PC-9 (cell line): ENCODE measurements around the gene KLHL26. TPM values are rescaled to one million over a fixed set of nuclear protein-coding genes. Genes with fewer than 3 reads are reported as not detected.
A peak's percentile ranks its signal among the peaks of the same experiment; 100 is the strongest.

Experiments used
- BruUV-seq: library from RNA; stranded (reverse); fragments of 400-500 nt; replicated peaks from 2 replicates; lab custom pipeline; 2021; lab: Mats Ljungman, UMichigan
- CTCF ChIA-PET: fragments of 300-600 bp; sonication (Branson Sonifier 250); formaldehyde crosslinking; loops from one replicate; lab custom pipeline; 2022; ENCODE audit warnings: antibody characterized with exemption; lab: Charles Lee
- POLR2A ChIA-PET: fragments of 300-600 bp; sonication (Branson Sonifier 250); formaldehyde crosslinking; loops from one replicate; lab custom pipeline; 2022; ENCODE audit warnings: antibody characterized with exemption; ENCODE audit not compliant: unreplicated experiment; lab: Charles Lee
- DNase-seq, 2 experiments: peaks; one replicate each; pipeline versions ENCODE4 v3.0.0 to v3.0.0-alpha.2; 2015 to 2022; ENCODE audit warnings: mixed read lengths in 1 of 2
- H2AFZ ChIP-seq: fragments of 200-600 bp; sonication (generic); 2 replicates; pipeline ENCODE4 v1.8.1; 2017; ENCODE audit warnings: antibody characterized with exemption
- H3F3A ChIP-seq: fragments of 200-600 bp; sonication (generic); 2 replicates; pipeline ENCODE4 v1.8.1; 2017; ENCODE audit warnings: antibody characterized with exemption, mild to moderate bottlenecking, low read depth; ENCODE audit not compliant: insufficient read depth
- H3K27ac ChIP-seq: fragments of 200-600 bp; sonication (generic); 2 replicates; pipeline ENCODE4 v1.6.1; 2016; ENCODE audit warnings: mixed run types
- H3K27me3 ChIP-seq: fragments of 200-600 bp; sonication (generic); 2 replicates; pipeline ENCODE4 v1.6.1; 2016; ENCODE audit warnings: low read depth, mixed run types; ENCODE audit not compliant: insufficient read depth
- H3K36me3 ChIP-seq: fragments of 200-600 bp; sonication (generic); 2 replicates; pipeline ENCODE4 v1.6.1; 2016; ENCODE audit warnings: low read depth, mixed run types
- H3K4me1 ChIP-seq: fragments of 200-600 bp; sonication (generic); replicated peaks from 2 replicates; pipeline ENCODE4 v1.6.1; 2016; ENCODE audit warnings: mixed run types; ENCODE audit not compliant: insufficient read depth
- H3K4me2 ChIP-seq: fragments of 200-600 bp; sonication (generic); 2 replicates; pipeline ENCODE4 v1.6.1; 2017; ENCODE audit warnings: mixed run types
- H3K4me3 ChIP-seq: fragments of 200-600 bp; sonication (generic); 2 replicates; pipeline ENCODE4 v1.6.1; 2016; ENCODE audit warnings: mixed run types
- H3K79me2 ChIP-seq: fragments of 200-600 bp; sonication (generic); 2 replicates; pipeline ENCODE4 v1.6.1; 2017; ENCODE audit warnings: low read depth, mixed run types
- H3K9me2 ChIP-seq: fragments of 200-600 bp; sonication (generic); 2 replicates; pipeline ENCODE4 v1.8.1; 2017; ENCODE audit warnings: mild to moderate bottlenecking; ENCODE audit not compliant: insufficient read depth
- H3K9me3 ChIP-seq: fragments of 200-600 bp; sonication (generic); 2 replicates; pipeline ENCODE4 v1.8.1; 2016; ENCODE audit warnings: low read depth; ENCODE audit not compliant: insufficient read depth
- H4K20me1 ChIP-seq: fragments of 200-600 bp; sonication (generic); 2 replicates; pipeline ENCODE4 v1.8.1; 2017; ENCODE audit not compliant: insufficient read depth
- EZH2 ChIP-seq: fragments of 200-600 bp; sonication (generic); IDR thresholded peaks from 2 replicates; pipeline ENCODE4 v1.8.0; 2017; ENCODE audit warnings: antibody characterized with exemption, low read depth
- intact Hi-C: fragments of 100-400 bp; cut with micrococcal nuclease; formaldehyde crosslinking; loops from one replicate; pipeline ENCODE4 v1.10.0; 2022; ENCODE audit not compliant: unreplicated experiment
- total RNA-seq: library from RNA; stranded (reverse); gene quantifications from 2 replicates; pipeline ENCODE4 v1.2.3, GENCODE V29; 2021
- TF ChIP-seq, protein P1 (sequence below): fragments of 200-600 bp; sonication (generic); conservative IDR thresholded peaks from 2 replicates; pipeline ENCODE4 v1.6.1; 2017; ENCODE audit warnings: mixed run types, antibody characterized with exemption, mild to moderate bottlenecking, moderate library complexity

Gene KLHL26
- total RNA-seq, 1 experiment from 2014 or later, result 11.8 TPM

DNA sequence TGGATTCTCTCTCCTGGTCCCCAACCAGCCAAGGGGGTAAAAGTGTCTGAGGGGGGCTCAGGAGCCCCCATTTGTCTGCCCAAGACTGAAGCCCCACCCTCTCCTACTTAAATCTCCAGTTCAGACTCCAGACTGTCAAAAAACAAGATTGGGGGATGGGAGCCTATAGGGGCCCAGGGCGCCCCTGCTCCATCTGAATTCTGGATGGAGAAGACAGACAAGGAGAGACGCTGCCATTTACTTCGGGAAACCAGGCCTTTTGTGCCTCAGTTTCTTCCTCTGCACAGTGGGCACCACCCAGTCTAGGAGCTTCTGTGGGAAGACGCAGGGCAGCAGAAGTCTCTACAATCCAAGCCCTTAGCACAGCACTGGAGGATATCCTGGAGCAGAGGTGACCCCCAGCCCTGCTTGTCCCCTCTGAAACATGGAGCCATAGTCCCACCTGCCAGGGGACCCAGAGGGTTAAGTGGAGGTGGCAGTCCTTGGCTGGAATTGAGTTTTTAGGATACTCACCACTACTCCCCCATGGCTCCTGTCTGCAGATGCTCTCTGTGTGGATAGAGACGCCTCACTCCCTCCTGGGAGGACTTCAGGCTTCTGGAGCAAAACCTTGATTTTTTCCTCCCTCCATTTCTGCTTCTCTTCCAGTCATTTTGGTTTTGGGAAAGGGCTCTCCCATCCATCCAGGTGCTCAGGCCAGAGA lies 28.6 kb upstream of the KLHL26 start:
- H3K9me3 ChIP-seq, result no peaks in the 10 kb centered on the region
- CTCF ChIA-PET, result no interaction called here
- DNase-seq, result no peak
- H3K79me2 ChIP-seq, result no peaks in the 10 kb centered on the region
- peaks cover 78% of the 10 kb centered on the region for H3K27me3 ChIP-seq
- H3F3A ChIP-seq, result peaks cover 44% of the 10 kb centered on the region; the same call in 1 of the 2 replicates
- H3K9me2 ChIP-seq, result no peaks in the 10 kb centered on the region
- BruUV-seq, result no TSS peak
- peaks cover 26% of the 10 kb centered on the region for H3K4me1 ChIP-seq
- peak overlapping the region; percentile 53; the same call in 1 of the 2 replicates for H3K4me3 ChIP-seq
- no peak overlapping the region for H2AFZ ChIP-seq
- H4K20me1 ChIP-seq, result no peaks in the 10 kb centered on the region
- POLR2A ChIA-PET, result interaction anchor here (0.6 kb wide), 1 partner anchor 19 kb away, joined by 5 read pairs; no protein-coding TSS in a partner anchor
- H3K36me3 ChIP-seq, result no peaks in the 10 kb centered on the region
- TF ChIP-seq EZH2, result no peak
- TF ChIP-seq, protein P1, sequence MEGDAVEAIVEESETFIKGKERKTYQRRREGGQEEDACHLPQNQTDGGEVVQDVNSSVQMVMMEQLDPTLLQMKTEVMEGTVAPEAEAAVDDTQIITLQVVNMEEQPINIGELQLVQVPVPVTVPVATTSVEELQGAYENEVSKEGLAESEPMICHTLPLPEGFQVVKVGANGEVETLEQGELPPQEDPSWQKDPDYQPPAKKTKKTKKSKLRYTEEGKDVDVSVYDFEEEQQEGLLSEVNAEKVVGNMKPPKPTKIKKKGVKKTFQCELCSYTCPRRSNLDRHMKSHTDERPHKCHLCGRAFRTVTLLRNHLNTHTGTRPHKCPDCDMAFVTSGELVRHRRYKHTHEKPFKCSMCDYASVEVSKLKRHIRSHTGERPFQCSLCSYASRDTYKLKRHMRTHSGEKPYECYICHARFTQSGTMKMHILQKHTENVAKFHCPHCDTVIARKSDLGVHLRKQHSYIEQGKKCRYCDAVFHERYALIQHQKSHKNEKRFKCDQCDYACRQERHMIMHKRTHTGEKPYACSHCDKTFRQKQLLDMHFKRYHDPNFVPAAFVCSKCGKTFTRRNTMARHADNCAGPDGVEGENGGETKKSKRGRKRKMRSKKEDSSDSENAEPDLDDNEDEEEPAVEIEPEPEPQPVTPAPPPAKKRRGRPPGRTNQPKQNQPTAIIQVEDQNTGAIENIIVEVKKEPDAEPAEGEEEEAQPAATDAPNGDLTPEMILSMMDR, result no peak
- no peak overlapping the region for H3K27ac ChIP-seq
- intact Hi-C loops, result loop anchor here (10.0 kb wide), 1 partner anchor 157 kb away; no protein-coding TSS in a partner anchor
- peak overlapping the region; percentile 86 for H3K4me2 ChIP-seq

DNA sequence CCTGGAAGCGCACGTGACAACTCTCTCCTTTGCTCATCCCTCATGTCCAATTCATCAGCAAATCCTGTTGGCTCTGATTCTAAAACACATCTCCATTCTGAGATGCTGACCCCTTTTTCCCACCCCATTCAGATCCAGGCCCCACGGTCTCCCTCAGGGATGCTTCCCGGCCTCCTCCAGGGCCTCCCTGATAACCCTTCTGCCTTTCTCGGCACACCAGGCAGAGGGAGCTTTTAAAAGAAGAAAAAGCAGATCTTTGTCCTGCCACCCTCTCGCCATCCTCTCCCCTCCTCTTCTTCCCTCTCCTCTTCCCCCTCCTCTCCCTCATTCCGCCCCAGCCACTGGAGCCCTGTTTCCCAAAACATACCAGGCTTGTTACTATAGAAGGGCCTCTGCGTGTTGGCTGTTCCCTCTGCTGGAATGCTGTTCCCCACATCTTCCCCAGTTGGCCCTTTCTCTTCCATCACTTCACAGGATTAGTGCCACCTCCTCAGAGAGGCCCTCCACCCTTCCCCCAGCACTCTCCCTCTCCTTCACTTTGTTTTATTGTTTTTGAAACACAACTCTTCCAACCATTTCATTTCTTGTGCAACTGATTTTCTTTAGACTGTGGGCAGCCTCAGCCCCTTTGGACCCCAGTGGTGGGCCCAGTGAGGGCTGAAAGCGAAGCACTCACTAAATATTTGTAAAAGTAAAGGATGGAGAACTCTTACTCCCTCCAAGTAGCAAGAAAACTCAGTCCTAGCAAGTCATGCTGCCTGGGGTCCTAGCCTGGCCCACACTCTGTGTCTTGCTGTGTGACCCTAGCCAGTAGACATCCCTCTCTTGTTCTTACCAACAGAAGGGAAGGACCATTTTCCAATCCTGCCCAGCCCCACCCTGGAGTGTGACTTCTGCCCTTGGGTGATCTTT lies 27.8 kb upstream of the KLHL26 start:
- Histone ChIP-seq H3K79me2 (no peaks in the 10 kb centered on the region), H3K27ac (no peak overlapping the region), H3K4me2 (no peak overlapping the region), H4K20me1 (no peaks in the 10 kb centered on the region), H3K4me1 (peaks cover 26% of the 10 kb centered on the region), H3K9me3 (no peaks in the 10 kb centered on the region), H2AFZ (no peak overlapping the region), H3F3A (peaks cover 41% of the 10 kb centered on the region; the same call in 1 of the 2 replicates), H3K36me3 (no peaks in the 10 kb centered on the region), H3K9me2 (no peaks in the 10 kb centered on the region), H3K4me3 (no peak overlapping the region), H3K27me3 (peaks cover 86% of the 10 kb centered on the region)
- CTCF ChIA-PET, result no interaction called here
- TF ChIP-seq, protein P1, result no peak
- TF ChIP-seq EZH2, result no peak
- BruUV-seq, result no TSS peak
- intact Hi-C loops, result loop anchor here (10.0 kb wide), 1 partner anchor 156 kb away; no protein-coding TSS in a partner anchor
- POLR2A ChIA-PET, result no interaction called here
- no peak for DNase-seq

DNA sequence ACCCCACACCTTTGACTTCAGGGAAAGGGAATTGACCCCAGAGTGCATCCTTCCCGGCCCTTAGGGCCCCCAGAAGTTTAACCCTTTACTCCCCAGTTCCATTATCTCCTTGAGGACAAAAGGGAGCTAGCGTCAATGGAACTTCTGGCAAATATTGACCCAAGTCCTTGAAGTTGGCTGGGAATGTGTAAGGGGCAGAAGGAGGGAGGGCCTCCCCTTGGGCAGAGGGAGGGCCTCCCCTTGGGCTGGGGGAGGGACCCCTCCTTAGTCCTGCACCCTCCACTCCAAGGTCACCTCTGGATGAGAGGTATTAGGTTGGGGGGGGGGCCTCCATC lies 27.1 kb upstream of the KLHL26 start:
- CTCF ChIA-PET, result interaction anchor here (0.5 kb wide), 1 partner anchor 235 kb away, joined by 13 read pairs; no protein-coding TSS in a partner anchor
- peaks cover 90% of the 10 kb centered on the region for H3K27me3 ChIP-seq
- peaks cover 26% of the 10 kb centered on the region for H3K4me1 ChIP-seq

More for the DNA sequence above, 27.1 kb upstream of the KLHL26 start:
- no peak for DNase-seq
- no peaks in the 10 kb centered on the region for H4K20me1 ChIP-seq
- H3F3A ChIP-seq, result peaks cover 35% of the 10 kb centered on the region; the same call in 1 of the 2 replicates
- H2AFZ ChIP-seq, result no peak overlapping the region
- intact Hi-C loops, result loop anchor here (10.0 kb wide), 1 partner anchor 155 kb away; no protein-coding TSS in a partner anchor
- H3K9me2 ChIP-seq, result no peaks in the 10 kb centered on the region
- H3K4me3 ChIP-seq, result no peak overlapping the region
- no TSS peak for BruUV-seq
- H3K36me3 ChIP-seq, result no peaks in the 10 kb centered on the region
- H3K27ac ChIP-seq, result no peak overlapping the region
- H3K79me2 ChIP-seq, result no peaks in the 10 kb centered on the region
- POLR2A ChIA-PET, result interaction anchor here (0.6 kb wide), 1 partner anchor 276 kb away, joined by 16 read pairs; no protein-coding TSS in a partner anchor
- no peak overlapping the region; the same call in 1 of the 2 replicates for H3K4me2 ChIP-seq
- TF ChIP-seq, protein P1, result no peak
- TF ChIP-seq EZH2, result no peak
- no peaks in the 10 kb centered on the region for H3K9me3 ChIP-seq
